Ishikawa (cell line): ENCODE data around the gene RHEX.

Source experiments
- CEBPB ChIP-seq: IDR thresholded peaks from 2 replicates; pipeline ENCODE4 v1.6.1; 2012
- CREB1 ChIP-seq: IDR thresholded peaks from 2 replicates; pipeline ENCODE4 v1.6.1; 2012; ENCODE audit warnings: low read depth
- EGR1 ChIP-seq: IDR thresholded peaks from 2 replicates; pipeline ENCODE4 v1.6.1; 2012
- EP300 ChIP-seq: IDR thresholded peaks from 2 replicates; pipeline ENCODE4 v1.6.1; 2012; ENCODE audit warnings: borderline replicate concordance
- FOXM1 ChIP-seq: IDR thresholded peaks from 2 replicates; pipeline ENCODE4 v1.6.1; 2012; ENCODE audit warnings: low read depth, borderline replicate concordance
- MAX ChIP-seq: IDR thresholded peaks from 2 replicates; pipeline ENCODE4 v1.6.1; 2012
- NFIC ChIP-seq: IDR thresholded peaks from 2 replicates; pipeline ENCODE4 v1.6.1; 2012
- RAD21 ChIP-seq: IDR thresholded peaks from 2 replicates; pipeline ENCODE4 v1.6.1; 2012; ENCODE audit warnings: low read depth
- REST ChIP-seq: IDR thresholded peaks from 2 replicates; pipeline ENCODE4 v1.6.1; 2012; ENCODE audit warnings: low read depth, mild to moderate bottlenecking
- TAF1 ChIP-seq: IDR thresholded peaks from 2 replicates; pipeline ENCODE4 v1.6.1; 2012; ENCODE audit warnings: low read depth, mild to moderate bottlenecking
- TCF12 ChIP-seq: IDR thresholded peaks from 2 replicates; pipeline ENCODE4 v1.6.1; 2012; ENCODE audit warnings: low read depth
- TEAD4 ChIP-seq: IDR thresholded peaks from 2 replicates; pipeline ENCODE4 v1.6.1; 2012
- YY1 ChIP-seq: IDR thresholded peaks from 2 replicates; pipeline ENCODE4 v1.6.1; 2012; ENCODE audit warnings: low read depth
- ZBTB7A ChIP-seq: IDR thresholded peaks from 2 replicates; pipeline ENCODE4 v1.6.1; 2012; ENCODE audit warnings: low read depth
- TF ChIP-seq, protein P1 (sequence below): IDR thresholded peaks from 2 replicates; pipeline ENCODE4 v1.6.1; 2012

RHEX gene

DNA sequence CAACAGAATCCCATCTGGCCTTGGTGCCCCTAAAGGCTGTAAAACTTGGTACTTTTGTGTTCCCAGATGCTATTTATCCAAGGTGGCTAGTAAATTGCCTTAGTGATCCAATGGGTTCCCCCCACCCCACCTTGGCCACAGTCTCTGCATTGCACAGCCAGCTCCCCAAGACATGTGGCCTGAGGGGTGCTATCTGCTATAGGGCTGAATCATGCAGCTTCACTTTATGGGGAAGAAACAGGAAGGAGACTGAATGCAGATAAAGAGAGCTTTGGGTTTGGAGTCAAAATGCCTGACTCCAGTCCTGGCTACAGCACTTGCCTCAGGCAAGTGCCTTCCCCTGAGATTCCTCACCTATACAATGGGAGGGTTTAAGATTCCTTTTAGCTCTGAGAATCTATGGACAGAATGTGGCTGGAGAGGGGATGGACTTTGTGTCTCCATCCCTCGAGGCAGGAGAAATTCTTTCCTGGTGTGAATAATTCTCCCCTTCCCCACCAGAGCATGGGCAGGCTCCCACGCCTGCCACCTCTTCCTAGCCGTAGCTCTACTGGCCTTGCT, 6.5 kb downstream of the RHEX start:
- no peak for TF ChIP-seq TCF12
- no peak for TF ChIP-seq YY1
- TF ChIP-seq CREB1: no peak
- no peak for TF ChIP-seq NFIC
- no peak for TF ChIP-seq TAF1
- TF ChIP-seq TEAD4: no peak
- TF ChIP-seq CEBPB: no peak
- no peak for TF ChIP-seq MAX
- TF ChIP-seq REST: no peak
- TF ChIP-seq FOXM1: no peak
- TF ChIP-seq RAD21: no peak
- TF ChIP-seq, protein P1, sequence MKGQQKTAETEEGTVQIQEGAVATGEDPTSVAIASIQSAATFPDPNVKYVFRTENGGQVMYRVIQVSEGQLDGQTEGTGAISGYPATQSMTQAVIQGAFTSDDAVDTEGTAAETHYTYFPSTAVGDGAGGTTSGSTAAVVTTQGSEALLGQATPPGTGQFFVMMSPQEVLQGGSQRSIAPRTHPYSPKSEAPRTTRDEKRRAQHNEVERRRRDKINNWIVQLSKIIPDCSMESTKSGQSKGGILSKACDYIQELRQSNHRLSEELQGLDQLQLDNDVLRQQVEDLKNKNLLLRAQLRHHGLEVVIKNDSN: no peak
- no peak for TF ChIP-seq EGR1
- no peak for TF ChIP-seq EP300
- TF ChIP-seq ZBTB7A: no peak

- TF ChIP-seq EGR1 (no peak), MAX (no peak), EP300 (no peak), FOXM1 (no peak), ZBTB7A (no peak), YY1 (no peak), TEAD4 (no peak), NFIC (no peak), CREB1 (no peak), REST (no peak), TAF1 (no peak), CEBPB (no peak)
- TF ChIP-seq, protein P1: no peak
Observed at GRCh38 chr1:206060844-206061243, 7.9 kb downstream of the RHEX start.

- peak; percentile 94 for TF ChIP-seq TCF12
- peak; percentile 30; the same call in 1 of the 2 replicates for TF ChIP-seq YY1
- peak; percentile 70 for TF ChIP-seq NFIC
- no peak for TF ChIP-seq CREB1
- TF ChIP-seq RAD21: no peak
- peak; percentile 98 for TF ChIP-seq MAX
- peak; percentile 86 for TF ChIP-seq FOXM1
- 0 out of 2 replicates have a peak, but pooled peaks have one; percentile 25 for TF ChIP-seq EGR1
- TF ChIP-seq ZBTB7A: 0 out of 2 replicates have a peak, but pooled peaks have one; percentile 44
- peak; percentile 15; the same call in 1 of the 2 replicates for TF ChIP-seq CEBPB
- TF ChIP-seq, protein P1: peak; percentile 79
- no peak for TF ChIP-seq TAF1
- no peak for TF ChIP-seq REST
- peak; percentile 91 for TF ChIP-seq EP300
- peak; percentile 60 for TF ChIP-seq TEAD4
Observed at GRCh38 chr1:206062464-206062863, 9.5 kb downstream of the RHEX start.
